SK-N-SH (cell line): ENCODE results near the gene PKD2L1.

Source experiments
- MXI1 ChIP-seq: IDR thresholded peaks from 2 replicates; pipeline ENCODE4 v1.6.1; 2012; ENCODE audit warnings: mild to moderate bottlenecking, low read depth, low read length, improper control_type of control experiment
- POLR2AphosphoS5 ChIP-seq: IDR thresholded peaks from 2 replicates; pipeline ENCODE4 v1.6.1; 2012; ENCODE audit warnings: low read depth, low read length
- RFX5 ChIP-seq: IDR thresholded peaks from 2 replicates; pipeline ENCODE4 v1.6.1; 2012; ENCODE audit warnings: mild to moderate bottlenecking, improper control_type of control experiment, low read length
- TF ChIP-seq, protein P1 (sequence below): fragments of 200-600 bp; sonication (generic); IDR thresholded peaks from 2 replicates; pipeline ENCODE4 v1.6.1; 2017; ENCODE audit warnings: antibody characterized with exemption, mild to moderate bottlenecking, moderate library complexity

DNA sequence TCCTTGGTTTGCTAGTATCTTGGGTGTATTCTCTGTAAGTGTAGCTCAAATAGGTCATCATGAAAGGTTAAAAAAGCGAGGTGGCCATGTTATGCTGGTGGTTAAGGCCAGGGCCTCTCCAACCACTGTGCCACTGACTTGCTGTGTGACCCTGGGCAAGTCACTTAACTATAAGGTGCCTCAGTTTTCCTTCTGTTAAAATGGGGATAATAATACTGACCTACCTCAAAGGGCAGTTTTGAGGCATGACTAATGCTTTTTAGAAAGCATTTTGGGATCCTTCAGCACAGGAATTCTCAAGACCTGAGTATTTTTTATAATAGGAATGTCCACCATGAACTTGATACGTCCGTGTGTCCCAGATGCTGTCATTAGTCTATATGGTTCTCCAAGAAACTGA is 34.1 kb upstream of the PKD2L1 start:
- TF ChIP-seq, protein P1, sequence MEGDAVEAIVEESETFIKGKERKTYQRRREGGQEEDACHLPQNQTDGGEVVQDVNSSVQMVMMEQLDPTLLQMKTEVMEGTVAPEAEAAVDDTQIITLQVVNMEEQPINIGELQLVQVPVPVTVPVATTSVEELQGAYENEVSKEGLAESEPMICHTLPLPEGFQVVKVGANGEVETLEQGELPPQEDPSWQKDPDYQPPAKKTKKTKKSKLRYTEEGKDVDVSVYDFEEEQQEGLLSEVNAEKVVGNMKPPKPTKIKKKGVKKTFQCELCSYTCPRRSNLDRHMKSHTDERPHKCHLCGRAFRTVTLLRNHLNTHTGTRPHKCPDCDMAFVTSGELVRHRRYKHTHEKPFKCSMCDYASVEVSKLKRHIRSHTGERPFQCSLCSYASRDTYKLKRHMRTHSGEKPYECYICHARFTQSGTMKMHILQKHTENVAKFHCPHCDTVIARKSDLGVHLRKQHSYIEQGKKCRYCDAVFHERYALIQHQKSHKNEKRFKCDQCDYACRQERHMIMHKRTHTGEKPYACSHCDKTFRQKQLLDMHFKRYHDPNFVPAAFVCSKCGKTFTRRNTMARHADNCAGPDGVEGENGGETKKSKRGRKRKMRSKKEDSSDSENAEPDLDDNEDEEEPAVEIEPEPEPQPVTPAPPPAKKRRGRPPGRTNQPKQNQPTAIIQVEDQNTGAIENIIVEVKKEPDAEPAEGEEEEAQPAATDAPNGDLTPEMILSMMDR = no peak
- TF ChIP-seq MXI1 (no peak), POLR2AphosphoS5 (no peak), RFX5 (no peak)
